Measurements from ENCODE around the gene CDH20. TPM values are rescaled to one million over a fixed set of nuclear protein-coding genes. Genes with fewer than 3 reads are reported as not detected.

Gene CDH20
- polyA plus RNA-seq, 2 of the 4 experiments (the other 2 are of a cell fraction) = not detected

GRCh38 chr18:61569176-61569892, 236.1 kb downstream of the CDH20 start:
- WGBS (ENCODE audit: missing lambda C conversion rate) = 40% methylated on average over 8 of the region's 9 CpGs
- Histone ChIP-seq H3K27ac (no peak overlapping the region), H3K9me3 (no peaks in the 10 kb centered on the region), H3K4me1 (no peaks in the 10 kb centered on the region), H3K4me3 (no peak overlapping the region), H3K4me2 (no peak overlapping the region)
- ATAC-seq (no peak), DNase-seq (ENCODE audit: low read depth in 1 of 2, low spot score in 1 of 2) (no peak), FAIRE-seq (no peak)
- ChIA-PET CTCF (interaction anchor here (0.6 kb wide), 1 partner anchor 12 kb away, joined by 3 read pairs; no protein-coding TSS in a partner anchor), POLR2A (no interaction called here)
- TF ChIP-seq ESRRA (IDR thresholded peaks at IDR 0.05; ENCODE audit: borderline replicate concordance, low read length) (no peak), ZSCAN20 (CRISPR knock-in tag; IDR thresholded peaks at IDR 0.05) (no peak), TP53 (CRISPR knock-in tag; IDR thresholded peaks at IDR 0.05) (no peak), TFCP2L1 (CRISPR knock-in tag; IDR thresholded peaks at IDR 0.05) (no peak), HES2 (IDR thresholded peaks at IDR 0.05) (no peak), CHD2 (IDR thresholded peaks at IDR 0.05; ENCODE audit: low read length, partially characterized antibody) (no peak), POLR2A (IDR thresholded peaks at IDR 0.05; ENCODE audit: low read length) (no peak), ZFP36 (IDR thresholded peaks at IDR 0.05; ENCODE audit: borderline replicate concordance, partially characterized antibody) (no peak), HDAC2 (IDR thresholded peaks at IDR 0.05) (no peak), FOSL2 (IDR thresholded peaks at IDR 0.05) (no peak), FOSL2 (CRISPR knock-in tag; IDR thresholded peaks at IDR 0.05) (no peak), KDM1A (IDR thresholded peaks at IDR 0.05; ENCODE audit: low read depth) (no peak), RAD21 (conservative IDR thresholded peaks at IDR 0.05 in 1 of 2, IDR thresholded peaks at IDR 0.05 in 1 of 2) (no peak), CHD4 (IDR thresholded peaks at IDR 0.05; ENCODE audit: borderline replicate concordance) (no peak), HOXA7 (CRISPR knock-in tag; IDR thresholded peaks at IDR 0.05) (no peak), NPAS2 (CRISPR knock-in tag; IDR thresholded peaks at IDR 0.05; ENCODE audit: borderline replicate concordance) (no peak)
- TF ChIP-seq, protein P1, sequence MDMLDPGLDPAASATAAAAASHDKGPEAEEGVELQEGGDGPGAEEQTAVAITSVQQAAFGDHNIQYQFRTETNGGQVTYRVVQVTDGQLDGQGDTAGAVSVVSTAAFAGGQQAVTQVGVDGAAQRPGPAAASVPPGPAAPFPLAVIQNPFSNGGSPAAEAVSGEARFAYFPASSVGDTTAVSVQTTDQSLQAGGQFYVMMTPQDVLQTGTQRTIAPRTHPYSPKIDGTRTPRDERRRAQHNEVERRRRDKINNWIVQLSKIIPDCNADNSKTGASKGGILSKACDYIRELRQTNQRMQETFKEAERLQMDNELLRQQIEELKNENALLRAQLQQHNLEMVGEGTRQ (IDR thresholded peaks at IDR 0.05) = no peak
- TF ChIP-seq, protein P2, sequence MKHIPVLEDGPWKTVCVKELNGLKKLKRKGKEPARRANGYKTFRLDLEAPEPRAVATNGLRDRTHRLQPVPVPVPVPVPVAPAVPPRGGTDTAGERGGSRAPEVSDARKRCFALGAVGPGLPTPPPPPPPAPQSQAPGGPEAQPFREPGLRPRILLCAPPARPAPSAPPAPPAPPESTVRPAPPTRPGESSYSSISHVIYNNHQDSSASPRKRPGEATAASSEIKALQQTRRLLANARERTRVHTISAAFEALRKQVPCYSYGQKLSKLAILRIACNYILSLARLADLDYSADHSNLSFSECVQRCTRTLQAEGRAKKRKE (CRISPR knock-in tag; IDR thresholded peaks at IDR 0.05; ENCODE audit: low read depth) = no peak

- WGBS (ENCODE audit: missing lambda C conversion rate) = 39% methylated on average over 3 of the region's 3 CpGs
- POLR2A ChIA-PET = no interaction called here
- FAIRE-seq (no peak), ATAC-seq (no peak), DNase-seq (ENCODE audit: low read depth in 1 of 2, low spot score in 1 of 2) (no peak)
- Histone ChIP-seq H3K27ac (no peak overlapping the region), H3K4me2 (no peak overlapping the region), H3K4me3 (no peak overlapping the region), H3K9me3 (no peaks in the 10 kb centered on the region), H3K4me1 (no peaks in the 10 kb centered on the region)
- TF ChIP-seq HDAC2 (IDR thresholded peaks at IDR 0.05) = no peak
- TF ChIP-seq E2F6 (IDR thresholded peaks at IDR 0.05; ENCODE audit: borderline replicate concordance, low read depth) = no peak
- no peak for TF ChIP-seq ZNF302 (CRISPR knock-in tag; IDR thresholded peaks at IDR 0.05)
- TF ChIP-seq, protein P1 (IDR thresholded peaks at IDR 0.05) = no peak
- no peak for TF ChIP-seq MAZ (IDR thresholded peaks at IDR 0.05; ENCODE audit: borderline replicate concordance, low read depth, low read length)
- TF ChIP-seq MYC (IDR thresholded peaks at IDR 0.05; ENCODE audit: borderline replicate concordance, low read length) = no peak
- CTCF ChIA-PET = no interaction called here
Observed at GRCh38 chr18:61570070-61570469, 236.8 kb downstream of the CDH20 start.

Data from A549 (cell line).